Panc1 (cell line): Measurements from ENCODE around the gene TLCD1. TPM values are rescaled to one million over a fixed set of nuclear protein-coding genes. Genes with fewer than 3 reads are reported as not detected.
A peak's percentile ranks its signal among the peaks of the same experiment; 100 is the strongest.

Source experiments
- ATAC-seq: fragments of 200-7000 bp; cut with Tn5 transposase; 2 replicates; pipeline ENCODE4 v1.9.1; 2020; ENCODE audit warnings: mild to moderate bottlenecking, moderate library complexity
- BruUV-seq: library from RNA; stranded (reverse); fragments of 400-500 nt; replicated peaks from 2 replicates; lab custom pipeline; 2021; lab: Mats Ljungman, UMichigan
- CTCF ChIA-PET: fragments of 300-600 bp; sonication (Branson Sonifier 250); formaldehyde crosslinking; loops from one replicate; lab custom pipeline; 2022; ENCODE audit warnings: antibody characterized with exemption; lab: Charles Lee
- POLR2A ChIA-PET: fragments of 300-600 bp; sonication (Branson Sonifier 250); formaldehyde crosslinking; loops from one replicate; lab custom pipeline; 2022; ENCODE audit warnings: antibody characterized with exemption; lab: Charles Lee
- DNase-seq: peaks from one replicate; pipeline ENCODE4 v3.0.0-alpha.2; 2010; ENCODE audit warnings: low read depth, low spot score
- H3K27ac ChIP-seq: 2 replicates; pipeline ENCODE4 v1.5.1; 2011; ENCODE audit warnings: mild to moderate bottlenecking, low read length, inconsistent platforms
- H3K27me3 ChIP-seq: fragments of 200-500 bp; sonication (Bioruptor generic); 2 replicates; pipeline ENCODE4 v1.6.0; 2014; ENCODE audit warnings: low read length, inconsistent platforms; ENCODE audit not compliant: control insufficient read depth, insufficient read depth
- H3K36me3 ChIP-seq: fragments of 200-500 bp; sonication (Bioruptor generic); 2 replicates; pipeline ENCODE4 v1.5.1; 2014; ENCODE audit warnings: inconsistent platforms, mild to moderate bottlenecking, low read length, moderate library complexity; ENCODE audit not compliant: control insufficient read depth, insufficient read depth
- H3K4me1 ChIP-seq: 2 replicates; pipeline ENCODE4 v1.5.1; 2011; ENCODE audit warnings: inconsistent platforms, mild to moderate bottlenecking, low read length, moderate library complexity; ENCODE audit not compliant: control insufficient read depth, insufficient read depth
- H3K4me3 ChIP-seq, 2 experiments: 2 replicates each; pipeline ENCODE4 v1.5.1; 2011 to 2012; ENCODE audit warnings: low read depth in 2 of 2, low read length in 2 of 2, mild to moderate bottlenecking in 2 of 2, inconsistent platforms in 1 of 2, moderate library complexity in 1 of 2
- H3K9me3 ChIP-seq: fragments of 200-500 bp; sonication (Bioruptor generic); 2 replicates; pipeline ENCODE4 v1.5.1; 2014; ENCODE audit warnings: low read depth, mild to moderate bottlenecking, inconsistent platforms, low read length, moderate library complexity; ENCODE audit not compliant: control insufficient read depth, insufficient read depth
- CTCF ChIP-seq: fragments of 450-650 bp; IDR thresholded peaks from 2 replicates; pipeline ENCODE4 v1.5.1; 2017; ENCODE audit warnings: mild to moderate bottlenecking
- POLR2AphosphoS5 ChIP-seq: IDR thresholded peaks from 2 replicates; pipeline ENCODE4 v1.6.1; 2012; ENCODE audit warnings: mild to moderate bottlenecking, low read depth, low read length, moderate library complexity
- SIN3A ChIP-seq: IDR thresholded peaks from 2 replicates; pipeline ENCODE4 v1.6.1; 2012; ENCODE audit warnings: low read depth, mild to moderate bottlenecking, low read length, moderate library complexity, borderline replicate concordance; ENCODE audit not compliant: insufficient read depth
- TCF7L2 ChIP-seq: IDR thresholded peaks from 2 replicates; pipeline ENCODE4 v1.6.1; 2011; ENCODE audit warnings: mild to moderate bottlenecking, low read depth, low read length, inconsistent platforms
- in situ Hi-C: cut with HindIII; loops from 2 replicates; pipeline ENCODE4 v1.10.0; 2016; ENCODE audit warnings: low sequenced_read_pairs, low pct_unique_long_range_greater_than_20kb
- intact Hi-C: fragments of 100-400 bp; cut with micrococcal nuclease; formaldehyde crosslinking; loops from one replicate; pipeline ENCODE4 v1.10.0; 2022; ENCODE audit not compliant: unreplicated experiment
- total RNA-seq: library from RNA; stranded (reverse); gene quantifications from one replicate; pipeline ENCODE4 v1.2.1, GENCODE V29; 2021; ENCODE audit not compliant: unreplicated experiment
- TF ChIP-seq, protein P1 (sequence below), 2 experiments: IDR thresholded peaks; 2 replicates each; pipeline ENCODE4 v1.6.1; 2011 to 2012; ENCODE audit warnings: low read depth in 2 of 2, control low read depth in 1 of 2, low read length in 1 of 2, mild to moderate bottlenecking in 1 of 2, moderate library complexity in 1 of 2; ENCODE audit not compliant: insufficient read depth in 1 of 2

The TLCD1 gene
- total RNA-seq, 1 experiment from 2014 or later = 55.7 TPM

DNA sequence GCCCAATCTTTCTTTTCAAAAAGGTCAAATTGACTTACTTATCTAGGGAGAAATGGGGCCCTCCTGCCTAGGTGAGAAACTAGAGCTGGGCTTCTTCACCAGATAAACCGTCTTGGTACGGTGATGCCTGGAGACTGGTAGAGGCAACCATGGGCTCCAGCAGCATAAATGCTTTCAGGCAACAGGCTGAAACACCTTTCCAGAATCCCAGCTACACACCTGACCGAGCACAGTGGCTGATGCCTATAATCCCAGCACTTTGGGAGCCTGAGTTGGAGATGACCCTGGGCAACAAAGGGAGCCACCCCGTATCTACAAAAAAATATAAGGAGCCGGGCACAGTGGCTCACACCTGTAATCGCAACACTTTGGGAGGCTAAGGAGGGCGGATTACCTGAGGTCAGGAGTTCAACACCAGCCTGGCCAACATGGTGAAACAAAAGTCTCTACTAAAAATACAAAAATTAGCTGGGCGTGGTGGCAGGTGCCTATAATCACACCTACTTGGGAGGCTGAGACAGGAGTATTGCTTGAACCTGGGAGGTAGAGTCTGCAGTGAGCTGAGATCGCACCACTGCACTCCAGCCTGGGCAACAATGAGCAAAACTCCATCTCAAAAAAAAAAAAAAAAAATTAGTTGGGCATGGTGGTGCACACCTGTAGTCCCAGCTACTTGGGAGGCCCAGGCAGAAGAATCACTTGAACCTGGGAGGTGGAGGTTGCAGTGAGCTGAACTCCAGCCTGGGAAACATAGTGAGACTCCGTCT, 25.8 kb upstream of the TLCD1 start:
- intact Hi-C loops (no loop called here), in situ Hi-C loops (no loop called here)
- BruUV-seq = no TSS peak
- Histone ChIP-seq H3K4me1 (peaks cover 38% of the 10 kb centered on the region), H3K36me3 (no peaks in the 10 kb centered on the region; the same call in 1 of the 2 replicates), H3K9me3 (no peaks in the 10 kb centered on the region), H3K4me3 (no peak overlapping the region), H3K27me3 (no peaks in the 10 kb centered on the region), H3K27ac (no peak overlapping the region)
- TF ChIP-seq POLR2AphosphoS5 (0 out of 2 replicates have a peak, but pooled peaks have one; percentile 30), TCF7L2 (no peak)
- ChIA-PET CTCF (interaction anchor here (0.6 to 8.4 kb wide), 9 partner anchors 10 to 427 kb away, joined by 3 to 123 read pairs (median 3); partner anchors contain the start of genes NEK8 and TLCD1), POLR2A (interaction anchor here (4.5 kb wide), 1 partner anchor 25 kb away, joined by 25 read pairs; the partner anchor contains the start of gene TLCD1)
- DNase-seq (no peak), ATAC-seq (no peak)

GRCh38 chr17:28750178-28751047, 24.4 kb upstream of the TLCD1 start:
- peaks cover 51% of the 10 kb centered on the region for H3K4me1 ChIP-seq
- POLR2A ChIA-PET = interaction anchor here (1.0 to 4.5 kb wide), 2 partner anchors 23 to 29 kb away, joined by 3 to 25 read pairs; partner anchors contain the start of gene TLCD1
- in situ Hi-C loops = no loop called here
- TSS peak; percentile 73 for BruUV-seq
- no peak overlapping the region for H3K4me3 ChIP-seq
- no peaks in the 10 kb centered on the region for H3K9me3 ChIP-seq
- H3K36me3 ChIP-seq = no peaks in the 10 kb centered on the region; the same call in 1 of the 2 replicates
- no peaks in the 10 kb centered on the region for H3K27me3 ChIP-seq
- CTCF ChIA-PET = interaction anchor here (0.6 to 8.4 kb wide), 9 partner anchors 12 to 428 kb away, joined by 3 to 123 read pairs (median 3); partner anchors contain the start of genes NEK8 and TLCD1
- TF ChIP-seq SIN3A = 0 out of 2 replicates have a peak, but pooled peaks have one; percentile 74
- TF ChIP-seq TCF7L2 = no peak
- peak; percentile 83 for TF ChIP-seq POLR2AphosphoS5
- TF ChIP-seq, protein P1, sequence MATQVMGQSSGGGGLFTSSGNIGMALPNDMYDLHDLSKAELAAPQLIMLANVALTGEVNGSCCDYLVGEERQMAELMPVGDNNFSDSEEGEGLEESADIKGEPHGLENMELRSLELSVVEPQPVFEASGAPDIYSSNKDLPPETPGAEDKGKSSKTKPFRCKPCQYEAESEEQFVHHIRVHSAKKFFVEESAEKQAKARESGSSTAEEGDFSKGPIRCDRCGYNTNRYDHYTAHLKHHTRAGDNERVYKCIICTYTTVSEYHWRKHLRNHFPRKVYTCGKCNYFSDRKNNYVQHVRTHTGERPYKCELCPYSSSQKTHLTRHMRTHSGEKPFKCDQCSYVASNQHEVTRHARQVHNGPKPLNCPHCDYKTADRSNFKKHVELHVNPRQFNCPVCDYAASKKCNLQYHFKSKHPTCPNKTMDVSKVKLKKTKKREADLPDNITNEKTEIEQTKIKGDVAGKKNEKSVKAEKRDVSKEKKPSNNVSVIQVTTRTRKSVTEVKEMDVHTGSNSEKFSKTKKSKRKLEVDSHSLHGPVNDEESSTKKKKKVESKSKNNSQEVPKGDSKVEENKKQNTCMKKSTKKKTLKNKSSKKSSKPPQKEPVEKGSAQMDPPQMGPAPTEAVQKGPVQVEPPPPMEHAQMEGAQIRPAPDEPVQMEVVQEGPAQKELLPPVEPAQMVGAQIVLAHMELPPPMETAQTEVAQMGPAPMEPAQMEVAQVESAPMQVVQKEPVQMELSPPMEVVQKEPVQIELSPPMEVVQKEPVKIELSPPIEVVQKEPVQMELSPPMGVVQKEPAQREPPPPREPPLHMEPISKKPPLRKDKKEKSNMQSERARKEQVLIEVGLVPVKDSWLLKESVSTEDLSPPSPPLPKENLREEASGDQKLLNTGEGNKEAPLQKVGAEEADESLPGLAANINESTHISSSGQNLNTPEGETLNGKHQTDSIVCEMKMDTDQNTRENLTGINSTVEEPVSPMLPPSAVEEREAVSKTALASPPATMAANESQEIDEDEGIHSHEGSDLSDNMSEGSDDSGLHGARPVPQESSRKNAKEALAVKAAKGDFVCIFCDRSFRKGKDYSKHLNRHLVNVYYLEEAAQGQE (IDR thresholded peaks at IDR 0.05; ENCODE audit: insufficient read depth in 1 of 2, low read depth in 2 of 2, low read length in 1 of 2) = 0 out of 4 replicates have a peak, but pooled peaks of 1 of the 2 experiments have one; percentile 11
- peak; percentile 100 for TF ChIP-seq CTCF
- DNase-seq = peak; percentile 81
- ATAC-seq = peak; percentile 72
- H3K27ac ChIP-seq = peak overlapping the region; percentile 99; the same call in 1 of the 2 replicates
- intact Hi-C loops = loop anchor here (1.0 kb wide), 1 partner anchor 23 kb away; no protein-coding TSS in a partner anchor
